HUES64 (cell line): ENCODE measurements around the gene MCM5.
"Not testable (repeated sequence)": the region's sequence is repeated elsewhere in the genome, so short reads cannot be mapped to it uniquely, and the experiment has no call there.

ENCODE experiments used
- H3K27ac ChIP-seq: 2 replicates; pipeline ENCODE4 v1.7.0; 2013; ENCODE audit warnings: low read depth, low read length, inconsistent platforms
- H3K27me3 ChIP-seq: 2 replicates; pipeline ENCODE4 v1.6.1; 2013; ENCODE audit warnings: mild to moderate bottlenecking, low read length; ENCODE audit not compliant: insufficient read depth
- H3K36me3 ChIP-seq: 2 replicates; pipeline ENCODE4 v1.6.1; 2013; ENCODE audit warnings: mild to moderate bottlenecking, low read length; ENCODE audit not compliant: insufficient read depth
- H3K4me1 ChIP-seq: 2 replicates; pipeline ENCODE4 v1.6.1; 2013; ENCODE audit warnings: mild to moderate bottlenecking, low read length, moderate library complexity; ENCODE audit not compliant: insufficient read depth
- H3K4me3 ChIP-seq: 2 replicates; pipeline ENCODE4 v1.5.1; 2013; ENCODE audit warnings: mild to moderate bottlenecking, low read length, moderate library complexity
- H3K9ac ChIP-seq: 2 replicates; pipeline ENCODE4 v1.6.1; 2013; ENCODE audit warnings: mild to moderate bottlenecking, low read depth, low read length
- H3K9me3 ChIP-seq: 2 replicates; pipeline ENCODE4 v1.6.1; 2013; ENCODE audit warnings: low read depth, low read length; ENCODE audit not compliant: insufficient read depth
- WGBS: fragments of 150-250, 120-280 bp; methylation state at CpG from one replicate; pipeline ENCODE4 v1.1.7; 2013; ENCODE audit warnings: missing lambda C conversion rate; 5-methylcytosine and 5-hydroxymethylcytosine counted together

The MCM5 gene

DNA sequence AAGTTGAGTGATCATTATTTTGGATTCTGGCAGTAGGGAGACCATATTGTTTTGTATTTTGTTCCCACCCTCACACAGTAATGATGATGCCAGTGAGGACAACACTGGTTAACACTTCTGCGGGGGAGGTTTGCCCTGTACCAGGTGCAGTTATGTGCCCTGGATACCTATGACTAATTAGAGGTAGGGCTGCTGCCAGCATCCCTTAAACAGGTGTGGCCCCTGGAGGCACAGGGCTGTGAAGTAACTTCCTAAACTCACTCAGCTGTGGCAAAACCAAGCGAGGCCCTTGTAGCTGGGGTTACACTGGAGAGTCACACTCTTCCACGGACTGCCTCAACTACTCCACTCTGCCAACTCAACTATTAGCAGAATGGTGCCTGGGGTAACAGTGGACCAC, 64.5 kb downstream of the MCM5 start:
- Histone ChIP-seq H3K9ac (no peak overlapping the region), H3K27me3 (no peaks in the 10 kb centered on the region), H3K4me1 (0 out of 2 replicates have a peak, but pooled peaks cover 4% of the 10 kb centered on the region), H3K27ac (no peak overlapping the region), H3K4me3 (no peak overlapping the region), H3K9me3 (no peaks in the 10 kb centered on the region), H3K36me3 (no peaks in the 10 kb centered on the region)
- WGBS = 88% methylated on average over 3 of the region's 3 CpGs

DNA sequence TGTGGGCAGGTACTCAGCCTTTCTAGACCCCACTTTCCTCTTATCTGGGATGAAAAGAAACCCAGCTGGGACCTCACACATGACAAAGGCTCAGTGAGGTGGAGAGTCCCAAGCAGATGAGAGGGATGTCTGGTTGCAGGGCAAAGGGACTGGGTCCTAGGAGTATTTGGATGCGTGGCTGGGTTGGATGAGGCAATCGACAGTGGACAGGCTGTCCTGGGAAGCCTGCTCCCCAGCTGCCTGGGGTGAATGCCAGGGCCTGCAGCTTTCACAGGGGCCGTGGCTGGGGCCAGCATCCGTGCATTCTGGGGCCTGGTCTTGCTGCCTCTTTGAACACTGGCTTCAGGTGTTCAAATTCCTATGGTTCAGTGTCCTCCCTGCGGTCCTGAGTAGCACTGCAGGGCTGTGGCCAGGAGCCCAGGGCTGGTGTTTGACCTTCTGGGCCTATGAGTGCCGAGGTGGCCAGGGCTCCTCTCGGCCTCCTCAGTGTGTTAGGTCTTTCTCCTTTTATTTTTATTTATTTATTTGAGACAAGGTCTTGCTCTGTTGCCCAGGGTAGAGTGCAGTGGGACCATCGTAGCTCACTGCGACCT, 65.3 kb downstream of the MCM5 start:
- H3K36me3 ChIP-seq = no peaks in the 10 kb centered on the region
- no peak overlapping the region for H3K4me3 ChIP-seq
- no peaks in the 10 kb centered on the region for H3K27me3 ChIP-seq
- H3K9ac ChIP-seq = no peak overlapping the region
- 0 out of 2 replicates have a peak, but pooled peaks cover 4% of the 10 kb centered on the region for H3K4me1 ChIP-seq
- no peak overlapping the region for H3K27ac ChIP-seq
- no peaks in the 10 kb centered on the region for H3K9me3 ChIP-seq
- 81% methylated on average over 9 of the region's 9 CpGs for WGBS

DNA sequence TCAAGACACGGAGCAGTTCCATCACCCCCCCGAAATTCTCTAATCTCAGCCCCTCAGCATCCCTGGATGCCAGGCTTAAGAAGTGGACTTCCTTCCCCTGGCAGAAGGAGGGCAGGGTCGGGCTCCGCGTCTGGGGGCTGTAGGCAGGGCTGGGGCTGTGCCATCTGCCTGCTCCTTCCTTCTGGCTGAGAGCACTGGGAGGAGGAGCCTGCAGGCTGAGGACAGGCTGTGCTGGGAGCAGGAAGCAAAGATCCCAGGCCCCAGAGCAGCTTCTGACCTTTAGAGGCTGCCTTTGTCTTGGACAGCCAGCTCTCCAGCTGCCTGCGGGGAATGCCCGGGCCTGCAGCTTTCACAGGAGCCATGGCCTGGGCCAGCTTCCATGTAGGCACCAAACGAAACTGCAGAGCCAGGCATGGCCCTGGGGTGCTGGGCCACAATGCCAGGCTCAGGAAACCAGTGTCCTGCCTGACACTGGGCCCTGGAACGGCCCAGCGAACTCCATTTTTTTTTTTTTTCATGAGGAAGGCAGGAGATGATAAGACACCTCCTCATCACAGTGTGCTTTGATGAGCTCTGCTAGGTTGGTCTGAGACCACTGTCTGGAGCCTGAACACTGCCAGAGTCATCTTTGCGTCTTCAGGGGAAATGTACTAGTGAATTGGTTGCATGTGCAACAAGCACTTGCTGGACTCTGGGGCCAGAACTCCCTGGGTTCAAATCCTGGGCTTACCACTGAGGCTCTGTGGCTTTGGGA, 67.9 kb downstream of the MCM5 start:
- no peaks in the 10 kb centered on the region for H3K36me3 ChIP-seq
- WGBS = 76% methylated on average over 11 of the region's 11 CpGs
- peak overlapping the region; percentile 20; the same call in 1 of the 2 replicates for H3K9ac ChIP-seq
- 0 out of 2 replicates have a peak, but pooled peaks cover 5% of the 10 kb centered on the region for H3K9me3 ChIP-seq
- no peak overlapping the region for H3K27ac ChIP-seq
- H3K27me3 ChIP-seq = no peaks in the 10 kb centered on the region
- H3K4me3 ChIP-seq = no peak overlapping the region
- H3K4me1 ChIP-seq = 0 out of 2 replicates have a peak, but pooled peaks cover 4% of the 10 kb centered on the region

DNA sequence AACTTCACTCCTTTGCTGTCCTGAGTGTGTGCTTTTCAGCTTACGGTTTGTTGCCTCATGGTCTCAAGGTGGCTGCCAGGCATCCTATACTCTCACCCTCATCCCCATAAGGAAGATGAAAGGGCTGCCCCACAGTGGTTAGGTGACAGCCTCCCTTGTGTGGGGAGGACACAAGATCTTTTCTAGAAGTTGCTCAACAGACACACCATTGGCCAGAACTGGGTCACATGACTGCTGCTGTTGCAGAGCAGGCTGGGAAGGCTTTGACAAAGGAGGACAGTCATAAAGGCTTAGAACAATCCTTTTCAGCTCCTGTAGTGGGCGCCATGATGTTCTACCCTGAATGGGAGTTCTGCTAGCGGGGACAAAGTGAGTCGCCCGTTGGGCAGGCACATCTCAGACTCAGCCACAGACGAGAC, 71.0 kb downstream of the MCM5 start:
- WGBS = 94% methylated on average over 6 of the region's 6 CpGs
- no peak overlapping the region for H3K9ac ChIP-seq
- no peak overlapping the region for H3K27ac ChIP-seq
- 0 out of 2 replicates have a peak, but pooled peaks cover 4% of the 10 kb centered on the region for H3K4me1 ChIP-seq
- no peaks in the 10 kb centered on the region for H3K36me3 ChIP-seq
- H3K4me3 ChIP-seq = no peak overlapping the region
- H3K27me3 ChIP-seq = no peaks in the 10 kb centered on the region
- 0 out of 2 replicates have a peak, but pooled peaks cover 5% of the 10 kb centered on the region for H3K9me3 ChIP-seq

DNA sequence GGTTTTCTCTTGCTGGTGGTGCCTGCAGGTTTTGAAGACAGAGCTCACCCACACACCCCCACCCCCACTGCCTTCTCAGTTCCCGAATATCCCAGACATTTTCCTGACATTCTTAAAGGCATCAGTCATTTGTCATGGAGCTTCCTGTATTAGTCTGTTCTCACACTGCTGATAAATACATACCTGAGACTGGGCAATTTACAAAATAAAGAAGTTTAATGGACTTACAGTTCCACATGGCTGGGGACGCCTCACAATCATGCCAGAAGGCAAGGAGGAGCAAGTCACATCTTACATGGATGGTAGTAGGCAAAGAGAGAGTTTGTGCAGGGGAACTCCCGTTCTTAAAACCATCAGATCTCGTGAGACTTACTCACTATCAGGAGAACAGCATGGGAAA, 71.6 kb downstream of the MCM5 start:
- 79% methylated on average over 2 of the region's 4 CpGs for WGBS
- H3K4me1 ChIP-seq, H3K4me3 ChIP-seq, H3K27me3 ChIP-seq, H3K9ac ChIP-seq, H3K27ac ChIP-seq, H3K9me3 ChIP-seq, H3K36me3 ChIP-seq: not testable (repeated sequence)

DNA sequence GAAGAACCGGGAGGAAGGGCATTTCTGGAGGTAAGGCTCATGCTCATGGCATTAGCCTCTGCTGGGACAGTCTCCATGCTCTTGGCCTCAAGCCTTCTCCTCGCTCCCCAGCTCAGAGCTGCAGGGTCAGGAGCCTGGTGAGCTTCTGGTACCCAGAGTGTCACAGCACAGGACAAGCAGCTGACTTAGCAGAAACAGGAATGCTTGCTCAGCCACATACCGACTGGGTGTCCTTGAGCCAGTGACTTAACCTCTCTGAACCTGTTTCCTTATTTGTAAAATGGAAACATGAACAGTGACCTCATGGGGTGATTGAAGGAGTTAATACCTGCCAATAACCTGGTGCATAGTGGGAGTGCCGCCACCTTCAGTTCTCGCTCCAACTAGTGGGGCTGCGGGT, 72.5 kb downstream of the MCM5 start:
- Histone ChIP-seq H3K27me3 (no peaks in the 10 kb centered on the region), H3K4me1 (peaks cover 4% of the 10 kb centered on the region; the same call in 1 of the 2 replicates), H3K9ac (no peak overlapping the region), H3K27ac (no peak overlapping the region), H3K4me3 (no peak overlapping the region), H3K9me3 (0 out of 2 replicates have a peak, but pooled peaks cover 5% of the 10 kb centered on the region), H3K36me3 (no peaks in the 10 kb centered on the region)
- WGBS = 97% methylated on average over 6 of the region's 6 CpGs

DNA sequence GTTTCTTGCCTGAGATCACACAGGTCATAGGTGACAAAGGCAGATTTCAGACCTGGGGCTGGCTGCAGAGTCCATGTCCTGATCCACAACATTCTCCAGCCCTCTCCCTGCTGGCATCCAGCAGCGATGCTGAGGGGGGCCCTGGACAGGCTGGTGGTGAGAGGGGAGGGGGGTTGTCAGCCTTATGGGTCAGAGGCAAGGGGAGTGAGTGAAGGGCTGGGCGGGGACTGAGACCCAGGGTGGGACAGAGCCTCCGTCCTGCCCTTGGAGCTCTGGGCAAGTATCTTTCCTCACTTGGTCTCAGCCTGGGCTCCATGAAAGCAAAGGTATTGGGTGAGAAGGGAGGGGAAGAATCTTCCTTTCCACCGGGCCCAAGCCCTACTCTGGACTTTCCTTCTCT, 74.0 kb downstream of the MCM5 start:
- H3K27me3 ChIP-seq = no peaks in the 10 kb centered on the region
- H3K27ac ChIP-seq = no peak overlapping the region
- no peak overlapping the region for H3K9ac ChIP-seq
- H3K9me3 ChIP-seq = 0 out of 2 replicates have a peak, but pooled peaks cover 5% of the 10 kb centered on the region
- H3K4me1 ChIP-seq = no peaks in the 10 kb centered on the region; the same call in 1 of the 2 replicates
- H3K4me3 ChIP-seq = no peak overlapping the region
- H3K36me3 ChIP-seq = no peaks in the 10 kb centered on the region
- WGBS = 85% methylated on average over 4 of the region's 4 CpGs
